ENCODE data around the gene USHBP1. TPM values are rescaled to one million over a fixed set of nuclear protein-coding genes. Genes with fewer than 3 reads are reported as not detected.
A peak's percentile ranks its signal among the peaks of the same experiment; 100 is the strongest.

The USHBP1 gene
- total and polyA plus RNA-seq, 4 donors, result 0.13 to 12.8 (median 2.6) TPM

- no peaks in the 10 kb centered on the region for H3K36me3 ChIP-seq (ENCODE audit: control insufficient read depth in 1 of 2, insufficient read depth in 2 of 2, low read length in 1 of 2)
- intact Hi-C loops (cut with DNase I), result no loop called here
- ATAC-seq (ENCODE audit: low FRiP score) (no peak), DNase-seq (no peak)
- WGBS, 2 donors, result 91% methylated on average over 13 of the region's 13 CpGs
- peaks cover 0 to 3% of the 10 kb centered on the region in 2 donors for H3K4me1 ChIP-seq (ENCODE audit: control insufficient read depth in 1 of 2, insufficient read depth in 2 of 2, low read length in 2 of 2)
- H3K9me3 ChIP-seq (ENCODE audit: control insufficient read depth, low read length), result no peaks in the 10 kb centered on the region
- no peak overlapping the region for H3K4me3 ChIP-seq (ENCODE audit: low read length in 2 of 2)
- no peak overlapping the region for H3K27ac ChIP-seq (ENCODE audit: low read depth in 1 of 2, low read length in 2 of 2)
- H3K27me3 ChIP-seq (ENCODE audit: control insufficient read depth in 1 of 2, insufficient read depth in 2 of 2, low read length in 1 of 2), result no peaks in the 10 kb centered on the region
Measured at GRCh38 chr19:17237747-17238706, 26.5 kb downstream of the USHBP1 start.

- WGBS, 2 donors, result 88 to 90% methylated on average over 18 of the region's 18 CpGs
Measured at GRCh38 chr19:17236811-17237543, 27.6 kb downstream of the USHBP1 start.

GRCh38 chr19:17235971-17236777 is 28.4 kb downstream of the USHBP1 start:
- no peak for DNase-seq
- Histone ChIP-seq H3K9me3 (ENCODE audit: control insufficient read depth, low read length) (no peaks in the 10 kb centered on the region), H3K27ac (ENCODE audit: low read depth in 1 of 2, low read length in 2 of 2) (no peak overlapping the region), H3K4me3 (ENCODE audit: low read length in 2 of 2) (peak overlapping the region in 1 of 2 donors; percentile 43), H3K27me3 (ENCODE audit: control insufficient read depth in 1 of 2, insufficient read depth in 2 of 2, low read length in 1 of 2) (no peaks in the 10 kb centered on the region), H3K36me3 (ENCODE audit: control insufficient read depth in 1 of 2, insufficient read depth in 2 of 2, low read length in 1 of 2) (no peaks in the 10 kb centered on the region), H3K4me1 (ENCODE audit: control insufficient read depth in 1 of 2, insufficient read depth in 2 of 2, low read length in 2 of 2) (peaks cover 0 to 3% of the 10 kb centered on the region in 2 donors)
- WGBS, 2 donors, result 9 to 24% methylated on average over 8 to 24 of the region's 27 CpGs
- intact Hi-C loops (cut with DNase I), result no loop called here
- peak; percentile 23 for ATAC-seq (ENCODE audit: low FRiP score)

More at GRCh38 chr19:17236811-17237543, 27.6 kb downstream of the USHBP1 start:
- H3K4me3 ChIP-seq (ENCODE audit: low read length in 2 of 2), result no peak overlapping the region
- H3K27ac ChIP-seq (ENCODE audit: low read depth in 1 of 2, low read length in 2 of 2), result no peak overlapping the region
- ATAC-seq (ENCODE audit: low FRiP score) (no peak), DNase-seq (no peak)
- no peaks in the 10 kb centered on the region for H3K27me3 ChIP-seq (ENCODE audit: control insufficient read depth in 1 of 2, insufficient read depth in 2 of 2, low read length in 1 of 2)
- H3K4me1 ChIP-seq (ENCODE audit: control insufficient read depth in 1 of 2, insufficient read depth in 2 of 2, low read length in 2 of 2), result peaks cover 0 to 3% of the 10 kb centered on the region in 2 donors
- no peaks in the 10 kb centered on the region for H3K9me3 ChIP-seq (ENCODE audit: control insufficient read depth, low read length)
- no peaks in the 10 kb centered on the region for H3K36me3 ChIP-seq (ENCODE audit: control insufficient read depth in 1 of 2, insufficient read depth in 2 of 2, low read length in 1 of 2)
- intact Hi-C loops (cut with DNase I), result no loop called here

DNA sequence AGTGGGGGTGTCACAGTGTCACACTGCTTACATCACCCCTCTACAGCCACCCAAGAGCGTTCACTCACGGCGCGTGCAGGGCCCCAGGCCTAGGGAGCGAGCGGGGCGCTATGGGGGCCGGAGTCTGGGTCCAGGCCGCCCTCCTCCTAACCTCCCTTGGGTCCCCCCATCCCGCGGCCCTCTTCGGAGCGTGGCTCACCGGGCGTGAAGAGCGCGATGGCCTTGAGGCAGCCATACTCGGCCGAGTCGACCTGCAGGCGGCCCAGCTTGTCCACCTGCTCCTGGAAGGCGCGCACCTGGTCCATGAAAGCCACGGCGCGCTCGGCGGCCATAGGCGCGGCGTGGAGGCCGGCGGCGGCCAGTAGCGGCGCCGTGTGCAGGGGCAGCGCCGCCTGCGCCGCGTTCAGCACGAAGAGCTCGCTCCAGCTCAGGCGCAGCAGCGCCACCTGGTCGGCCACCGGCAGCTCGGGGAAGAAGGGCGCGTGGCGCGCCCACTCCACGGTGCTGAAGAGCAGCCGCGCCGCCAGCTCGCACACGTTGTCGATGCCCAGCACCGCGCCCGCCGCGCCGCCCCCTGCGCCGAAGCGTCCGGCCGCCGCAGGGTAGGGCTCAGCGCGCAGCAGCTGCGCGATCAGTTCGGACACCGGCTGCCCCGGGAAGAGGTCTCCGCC is 29.1 kb downstream of the USHBP1 start:
- peak; percentile 86 to 92 for DNase-seq
- ATAC-seq (ENCODE audit: low FRiP score), result peak; percentile 92
- peaks cover 0 to 3% of the 10 kb centered on the region in 2 donors for H3K4me1 ChIP-seq (ENCODE audit: control insufficient read depth in 1 of 2, insufficient read depth in 2 of 2, low read length in 2 of 2)
- H3K4me3 ChIP-seq (ENCODE audit: low read length in 2 of 2), result peak overlapping the region; percentile 17 to 43
- no peaks in the 10 kb centered on the region for H3K36me3 ChIP-seq (ENCODE audit: control insufficient read depth in 1 of 2, insufficient read depth in 2 of 2, low read length in 1 of 2)
- 6 to 12% methylated on average over 68 to 80 of the region's 80 CpGs for WGBS, 2 donors
- H3K9me3 ChIP-seq (ENCODE audit: control insufficient read depth, low read length), result no peaks in the 10 kb centered on the region
- intact Hi-C loops (cut with DNase I), result no loop called here
- H3K27ac ChIP-seq (ENCODE audit: low read depth in 1 of 2, low read length in 2 of 2), result peak overlapping the region in 1 of 2 donors; percentile 25
- H3K27me3 ChIP-seq (ENCODE audit: control insufficient read depth in 1 of 2, insufficient read depth in 2 of 2, low read length in 1 of 2), result no peaks in the 10 kb centered on the region

DNA sequence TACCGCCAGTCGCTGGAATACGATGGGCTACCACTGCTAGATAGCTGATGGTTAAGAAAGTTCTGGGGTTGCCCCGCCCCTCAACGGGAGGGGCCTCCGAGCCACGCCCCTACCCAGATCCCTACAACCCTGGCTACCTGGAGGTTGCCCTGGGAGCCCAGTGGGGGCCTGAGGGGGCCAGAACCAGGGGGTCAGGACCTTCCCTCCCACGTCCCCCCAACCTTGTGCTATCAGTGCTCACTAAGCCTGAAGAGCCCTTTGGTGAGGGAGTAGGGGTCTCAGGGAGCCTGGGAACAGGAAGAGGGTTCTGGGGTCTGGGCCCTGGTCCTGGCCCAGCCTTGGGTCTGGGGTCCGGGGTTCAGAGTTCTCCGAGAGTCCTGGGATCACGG is 29.6 kb downstream of the USHBP1 start:
- DNase-seq (peak in 1 of 2 donors; percentile 72), ATAC-seq (ENCODE audit: low FRiP score) (peak; percentile 65)
- intact Hi-C loops (cut with DNase I), result no loop called here
- Histone ChIP-seq H3K4me3 (ENCODE audit: low read length in 2 of 2) (no peak overlapping the region), H3K27me3 (ENCODE audit: control insufficient read depth in 1 of 2, insufficient read depth in 2 of 2, low read length in 1 of 2) (no peaks in the 10 kb centered on the region), H3K36me3 (ENCODE audit: control insufficient read depth in 1 of 2, insufficient read depth in 2 of 2, low read length in 1 of 2) (no peaks in the 10 kb centered on the region), H3K27ac (ENCODE audit: low read depth in 1 of 2, low read length in 2 of 2) (no peak overlapping the region), H3K4me1 (ENCODE audit: control insufficient read depth in 1 of 2, insufficient read depth in 2 of 2, low read length in 2 of 2) (peaks cover 0 to 3% of the 10 kb centered on the region in 2 donors), H3K9me3 (ENCODE audit: control insufficient read depth, low read length) (no peaks in the 10 kb centered on the region)
- WGBS, 2 donors, result 39 to 43% methylated on average over 11 of the region's 11 CpGs

GRCh38 chr19:17232258-17232657 is 32.3 kb downstream of the USHBP1 start:
- Histone ChIP-seq H3K27me3 (ENCODE audit: control insufficient read depth in 1 of 2, insufficient read depth in 2 of 2, low read length in 1 of 2) (no peaks in the 10 kb centered on the region), H3K27ac (ENCODE audit: low read depth in 1 of 2, low read length in 2 of 2) (no peak overlapping the region), H3K9me3 (ENCODE audit: control insufficient read depth, low read length) (no peaks in the 10 kb centered on the region), H3K4me1 (ENCODE audit: control insufficient read depth in 1 of 2, insufficient read depth in 2 of 2, low read length in 2 of 2) (peaks cover 0 to 3% of the 10 kb centered on the region in 2 donors), H3K36me3 (ENCODE audit: control insufficient read depth in 1 of 2, insufficient read depth in 2 of 2, low read length in 1 of 2) (no peaks in the 10 kb centered on the region), H3K4me3 (ENCODE audit: low read length in 2 of 2) (no peak overlapping the region)
- no peak for ATAC-seq (ENCODE audit: low FRiP score)
- 88 to 91% methylated on average over 25 of the region's 25 CpGs for WGBS, 2 donors
- no peak for DNase-seq
- intact Hi-C loops (cut with DNase I), result no loop called here

- DNase-seq (no peak), ATAC-seq (ENCODE audit: low FRiP score) (no peak)
- H3K36me3 ChIP-seq (ENCODE audit: control insufficient read depth in 1 of 2, insufficient read depth in 2 of 2, low read length in 1 of 2), result no peaks in the 10 kb centered on the region
- H3K4me3 ChIP-seq (ENCODE audit: low read length in 2 of 2), result no peak overlapping the region
- peaks cover 0 to under 1% of the 10 kb centered on the region in 2 donors for H3K4me1 ChIP-seq (ENCODE audit: control insufficient read depth in 1 of 2, insufficient read depth in 2 of 2, low read length in 2 of 2)
- no peak overlapping the region for H3K27ac ChIP-seq (ENCODE audit: low read depth in 1 of 2, low read length in 2 of 2)
- H3K27me3 ChIP-seq (ENCODE audit: control insufficient read depth in 1 of 2, insufficient read depth in 2 of 2, low read length in 1 of 2), result no peaks in the 10 kb centered on the region
- WGBS, 2 donors, result 92 to 98% methylated on average over 3 of the region's 3 CpGs
- no peaks in the 10 kb centered on the region for H3K9me3 ChIP-seq (ENCODE audit: control insufficient read depth, low read length)
- intact Hi-C loops (cut with DNase I), result loop anchor here in 1 of 2 donors (5.0 kb wide), 1 partner anchor 153 kb away; the partner anchor contains the start of genes HAUS8 and MYO9B
Measured at GRCh38 chr19:17229890-17230289, 34.7 kb downstream of the USHBP1 start.
